Heart right ventricle (tissue), 16 donors: Measurements from ENCODE around the gene IRX3. TPM values are rescaled to one million over a fixed set of nuclear protein-coding genes. Genes with fewer than 3 reads are reported as not detected.

Experiments
- ATAC-seq, 8 donors: fragments of 200-7000 bp; cut with Tn5 transposase; one replicate each; pipeline ENCODE4 v1.9.1; 2020; ENCODE audit warnings: mild to moderate bottlenecking in 8 of 8, moderate library complexity in 8 of 8, moderate number of reproducible peaks in 1 of 8
- DNase-seq, 2 donors: peaks; one replicate each; pipeline ENCODE4 v3.0.0-alpha.2; 2020
- H3K27ac ChIP-seq, 10 donors: fragments of 200-600 bp; sonication (generic) in 2 of 10; one replicate each; pipeline versions ENCODE4 v1.5.0 to v1.8.0; 2020 to 2022; ENCODE audit warnings: mild to moderate bottlenecking in 3 of 10
- H3K27me3 ChIP-seq, 7 donors: fragments of 200-600 bp; one replicate each; pipeline ENCODE4 v1.8.0; 2021 to 2022; ENCODE audit warnings: mild to moderate bottlenecking in 2 of 7
- H3K36me3 ChIP-seq, 9 donors: fragments of 200-600 bp; sonication (generic) in 1 of 9; one replicate each; pipeline versions ENCODE4 v1.5.0 to v1.8.0; 2020 to 2022; ENCODE audit warnings: mild to moderate bottlenecking in 2 of 9
- H3K4me1 ChIP-seq, 9 donors: fragments of 200-600 bp; sonication (generic) in 1 of 9; one replicate each; pipeline versions ENCODE4 v1.5.0 to v1.8.0; 2020 to 2022; ENCODE audit warnings: mild to moderate bottlenecking in 4 of 9
- H3K4me3 ChIP-seq, 10 donors: fragments of 200-600 bp; sonication (generic) in 2 of 10; one replicate each; pipeline versions ENCODE4 v1.5.0 to v1.8.0; 2020 to 2022; ENCODE audit warnings: mild to moderate bottlenecking in 7 of 10, moderate library complexity in 2 of 10
- H3K9me3 ChIP-seq, 11 donors: fragments of 200-600 bp in 10 of 11; sonication (generic) in 2 of 11; one replicate each; pipeline versions ENCODE4 v1.5.0 to v1.8.0; 2013 to 2022; ENCODE audit warnings: mild to moderate bottlenecking in 2 of 11, control low read depth in 1 of 11, moderate library complexity in 1 of 11
- WGBS, 2 donors: extraction: QIAGEN DNeasy Blood & Tissue Kit; methylation state at CpG; one replicate each; pipeline ENCODE4 v1.1.7; 2013; ENCODE audit warnings: inconsistent platforms in 1 of 2; 5-methylcytosine and 5-hydroxymethylcytosine counted together
- intact Hi-C, 10 donors: fragments of 100-400 bp; cut with DNase I; formaldehyde crosslinking; loops; one replicate each; pipeline versions ENCODE4 v1.11.1 to v1.14.2; 2022
- polyA plus RNA-seq, 2 donors: library from polyadenylated mRNA; stranded (reverse); fragments of 200-250 nt; gene quantifications; one replicate each; pipeline ENCODE4 v1.2.3, GENCODE V29; 2013
- total RNA-seq, 10 donors: library from RNA; stranded (reverse); fragmentation: NEBNext Ultra II Directional in 3 of 10; extraction: Animal tissue kit (Norgen Biotek cat#: 25700) in 3 of 10; gene quantifications; one replicate each; pipeline versions ENCODE4 v1.2.1 to v1.2.4, GENCODE V29; 2021 to 2023
- TF ChIP-seq, protein P1 (sequence below), 9 donors: fragments of 200-600 bp; sonication (generic) in 2 of 9; IDR thresholded peaks; one replicate each; pipeline versions ENCODE4 v1.5.0 to v1.8.0; 2021 to 2022; ENCODE audit warnings: antibody characterized with exemption in 9 of 9, mild to moderate bottlenecking in 5 of 9, moderate library complexity in 1 of 9
- donor health status: Arrhythmogenic right ventricular cardiomyopathy.
- donor health status: ischemic (EF 13 %, LVEDD 7.1; RV severe dilation, severe dysfunction).
- donor health status: healthy with polysubstance abuse.
- donor health status: DM: no; HTN: yes; CAD: no.
- donor health status: DM: no; HTN: no; CAD: no.
- donor health status: ischemic (EF 25% LVEDD 6.9; RV normal size, moderate dysfunction).
- donor health status: ischemic (EF 25% LVEDD 5.7; RV mildly dilated, moderate dysfunction).
- donor health status: healthy.
- donor health status: DM: yes; HTN: yes; CAD: no.
- donor health status: Ischemic cardiomyopathy.
- donor health status: ischemic (EF 35%, LVEDD 5.7; RV mildly dilated, moderate dysfunction).
- donor health status: nonischemic (EF 11% LVEDD 7.7; RV severe dilation, severe dysfunction).
- donor health status: DM: yes; HTN: yes; CAD: no.
- donor health status: PGD.
- donor health status: ischemic (EF 29% LVEDD 5.4; RV normal size, mild dysfunction).
- donor health status: nonischemic (EF 23%, LVEDD 6.1; RV moderate dilation, normal function).

The IRX3 gene
- total and polyA plus RNA-seq, 12 donors: 24.7 to 85.7 (median 65.1) TPM

DNA sequence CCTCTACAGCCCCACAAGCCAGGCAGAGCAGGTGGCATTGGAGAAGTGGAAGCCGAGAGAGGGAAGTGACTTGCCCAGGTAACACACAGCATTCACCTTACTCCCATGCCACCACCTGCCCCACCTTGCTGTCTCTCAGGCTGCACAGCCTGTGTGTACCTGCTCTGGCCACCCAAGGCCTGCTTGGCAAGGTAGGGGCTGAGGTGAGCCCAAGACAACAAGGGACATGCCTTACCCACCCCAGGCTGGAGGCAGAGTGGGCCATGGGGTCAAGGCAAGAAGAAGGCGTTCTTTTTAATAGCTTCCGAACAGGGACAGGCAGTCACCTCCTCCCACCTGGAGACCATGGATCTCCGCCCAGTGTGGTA is 40.1 kb downstream of the IRX3 start:
- DNase-seq: no peak

GRCh38 chr16:54245788-54246453 is 40.7 kb downstream of the IRX3 start:
- 84 to 97% methylated on average over 4 of the region's 4 CpGs for WGBS, 2 donors

More for the DNA sequence above, 40.1 kb downstream of the IRX3 start:
- H3K4me1 ChIP-seq: peaks cover 0 to 8% (median 0%) of the 10 kb centered on the region in 9 donors
- TF ChIP-seq, protein P1, sequence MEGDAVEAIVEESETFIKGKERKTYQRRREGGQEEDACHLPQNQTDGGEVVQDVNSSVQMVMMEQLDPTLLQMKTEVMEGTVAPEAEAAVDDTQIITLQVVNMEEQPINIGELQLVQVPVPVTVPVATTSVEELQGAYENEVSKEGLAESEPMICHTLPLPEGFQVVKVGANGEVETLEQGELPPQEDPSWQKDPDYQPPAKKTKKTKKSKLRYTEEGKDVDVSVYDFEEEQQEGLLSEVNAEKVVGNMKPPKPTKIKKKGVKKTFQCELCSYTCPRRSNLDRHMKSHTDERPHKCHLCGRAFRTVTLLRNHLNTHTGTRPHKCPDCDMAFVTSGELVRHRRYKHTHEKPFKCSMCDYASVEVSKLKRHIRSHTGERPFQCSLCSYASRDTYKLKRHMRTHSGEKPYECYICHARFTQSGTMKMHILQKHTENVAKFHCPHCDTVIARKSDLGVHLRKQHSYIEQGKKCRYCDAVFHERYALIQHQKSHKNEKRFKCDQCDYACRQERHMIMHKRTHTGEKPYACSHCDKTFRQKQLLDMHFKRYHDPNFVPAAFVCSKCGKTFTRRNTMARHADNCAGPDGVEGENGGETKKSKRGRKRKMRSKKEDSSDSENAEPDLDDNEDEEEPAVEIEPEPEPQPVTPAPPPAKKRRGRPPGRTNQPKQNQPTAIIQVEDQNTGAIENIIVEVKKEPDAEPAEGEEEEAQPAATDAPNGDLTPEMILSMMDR (IDR thresholded peaks at IDR 0.05): no peak
- no peak overlapping the region for H3K4me3 ChIP-seq
- intact Hi-C loops: no loop called here
- 91 to 94% methylated on average over 4 of the region's 4 CpGs for WGBS, 2 donors
- no peaks in the 10 kb centered on the region for H3K27me3 ChIP-seq
- no peak for ATAC-seq
- H3K27ac ChIP-seq: no peak overlapping the region
- no peaks in the 10 kb centered on the region for H3K36me3 ChIP-seq
- peaks cover 0 to 5% (median 0%) of the 10 kb centered on the region in 11 donors for H3K9me3 ChIP-seq

DNA sequence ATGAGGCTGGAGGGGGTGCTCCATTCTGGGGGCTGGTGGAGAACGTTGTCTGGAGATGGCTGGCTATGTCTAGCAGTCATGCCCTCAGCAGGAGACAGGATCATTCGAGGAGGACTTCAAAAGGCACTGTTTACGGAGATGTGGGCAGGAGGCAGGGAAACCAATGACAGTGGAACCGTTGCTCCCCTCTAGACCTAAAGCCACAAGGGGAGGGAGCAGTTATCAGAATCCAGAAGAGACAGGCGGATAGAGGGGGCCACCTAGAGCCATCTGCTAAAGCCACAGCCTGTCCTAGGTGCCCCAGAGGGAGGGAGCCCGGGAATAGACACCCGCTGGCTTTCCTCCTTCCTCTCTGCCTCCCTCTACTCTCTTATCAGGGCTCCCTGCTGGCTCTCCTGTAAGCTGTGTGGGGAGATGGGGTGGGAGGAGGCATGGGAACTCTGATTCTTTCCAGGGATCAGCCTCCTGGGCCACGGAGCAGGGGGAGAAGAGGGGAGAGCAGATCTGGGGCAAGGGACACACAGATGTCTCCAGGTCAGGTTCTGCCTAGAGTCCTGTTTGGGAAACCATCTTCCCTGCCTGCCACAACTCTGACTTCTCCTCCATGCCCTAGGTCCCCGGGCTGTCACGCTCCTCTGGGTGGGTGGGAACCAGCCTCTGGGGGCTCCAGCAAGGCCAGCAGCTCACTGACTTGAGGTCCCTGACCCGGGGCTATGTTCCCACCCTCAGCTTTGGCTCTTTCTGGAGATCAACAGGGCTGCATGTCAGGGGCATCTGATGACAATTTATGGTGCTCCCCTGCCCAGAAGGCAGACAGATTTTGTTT is 42.3 kb downstream of the IRX3 start:
- ATAC-seq: peak in 6 of 8 donors; percentile 6 to 63 (median 30)
- intact Hi-C loops: no loop called here
- peaks cover 0 to 27% (median 18%) of the 10 kb centered on the region in 9 donors for H3K4me1 ChIP-seq
- TF ChIP-seq, protein P1 (IDR thresholded peaks at IDR 0.05): peak in 2 of 9 donors; percentile 5 to 22
- WGBS, 2 donors: 44 to 49% methylated on average over 11 of the region's 11 CpGs
- H3K9me3 ChIP-seq: peaks cover 0 to 5% (median 0%) of the 10 kb centered on the region in 11 donors
- no peaks in the 10 kb centered on the region for H3K36me3 ChIP-seq
- no peak overlapping the region for H3K4me3 ChIP-seq
- DNase-seq: no peak
- H3K27me3 ChIP-seq: no peaks in the 10 kb centered on the region
- H3K27ac ChIP-seq: no peak overlapping the region

More at GRCh38 chr16:54245788-54246453, 40.7 kb downstream of the IRX3 start:
- TF ChIP-seq, protein P1 (IDR thresholded peaks at IDR 0.05): no peak
- Histone ChIP-seq H3K27me3 (no peaks in the 10 kb centered on the region), H3K27ac (no peak overlapping the region), H3K36me3 (no peaks in the 10 kb centered on the region), H3K4me3 (no peak overlapping the region), H3K9me3 (peaks cover 0 to 5% (median 0%) of the 10 kb centered on the region in 11 donors), H3K4me1 (peaks cover 0 to 10% (median 2%) of the 10 kb centered on the region in 9 donors)
- intact Hi-C loops: no loop called here
- no peak for DNase-seq
- no peak for ATAC-seq

DNA sequence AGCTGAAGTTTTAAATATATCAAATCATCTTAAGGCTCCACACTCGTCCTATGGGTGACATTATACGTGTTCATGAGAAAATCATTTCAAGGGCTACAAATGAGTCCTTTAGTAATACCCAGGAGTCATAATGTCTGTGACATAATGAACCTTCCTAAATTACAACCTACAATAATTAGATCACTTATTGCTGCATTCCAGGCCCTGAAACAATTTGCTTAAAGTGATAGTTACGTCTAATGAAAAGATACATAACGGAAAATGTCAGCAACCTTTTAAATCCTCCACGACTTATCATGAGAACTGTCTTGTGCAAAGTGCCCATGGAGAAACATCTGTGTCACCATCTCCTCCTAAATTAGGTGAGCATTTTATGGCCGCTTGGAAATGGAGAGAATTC is 43.4 kb downstream of the IRX3 start:
- DNase-seq (no peak), ATAC-seq (no peak)
- no peak overlapping the region for H3K4me3 ChIP-seq
- H3K36me3 ChIP-seq: no peaks in the 10 kb centered on the region
- H3K4me1 ChIP-seq: peaks cover 0 to 34% (median 18%) of the 10 kb centered on the region in 9 donors
- no peaks in the 10 kb centered on the region for H3K27me3 ChIP-seq
- H3K9me3 ChIP-seq: peaks cover 0 to 5% (median 0%) of the 10 kb centered on the region in 11 donors
- intact Hi-C loops: no loop called here
- H3K27ac ChIP-seq: no peak overlapping the region
- 86 to 90% methylated on average over 6 of the region's 6 CpGs for WGBS, 2 donors
- TF ChIP-seq, protein P1 (IDR thresholded peaks at IDR 0.05): no peak
